NCI-H2171 treated with DMSO at 0.1 percent for 48 hours (cell line): ENCODE data around the gene PRR12.

Experiments used
- DNase-seq: peaks from one replicate; lab custom pipeline; 2025; lab: John Stamatoyannopoulos, UW

PRR12 gene

DNA sequence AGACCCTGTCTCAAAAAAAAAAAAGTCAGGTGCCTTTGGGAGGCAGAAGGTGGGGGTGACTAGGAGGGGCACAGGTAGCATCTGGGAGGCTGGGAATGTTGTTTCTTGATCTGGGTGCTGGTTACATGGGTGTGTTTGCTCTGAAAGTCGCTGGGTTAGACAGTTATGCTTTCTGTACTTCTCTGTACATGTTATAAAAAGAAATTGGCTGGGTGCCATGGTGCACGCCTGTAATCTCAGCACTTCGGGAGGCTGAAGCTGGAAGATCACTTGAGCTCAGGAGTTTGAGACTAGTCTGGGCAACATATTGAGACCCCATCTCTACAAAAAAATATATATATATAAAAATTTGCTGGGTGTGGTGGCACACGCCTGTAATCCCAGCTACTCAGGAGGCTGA is 25.7 kb upstream of the PRR12 start:
- peak; percentile 48 for DNase-seq

DNA sequence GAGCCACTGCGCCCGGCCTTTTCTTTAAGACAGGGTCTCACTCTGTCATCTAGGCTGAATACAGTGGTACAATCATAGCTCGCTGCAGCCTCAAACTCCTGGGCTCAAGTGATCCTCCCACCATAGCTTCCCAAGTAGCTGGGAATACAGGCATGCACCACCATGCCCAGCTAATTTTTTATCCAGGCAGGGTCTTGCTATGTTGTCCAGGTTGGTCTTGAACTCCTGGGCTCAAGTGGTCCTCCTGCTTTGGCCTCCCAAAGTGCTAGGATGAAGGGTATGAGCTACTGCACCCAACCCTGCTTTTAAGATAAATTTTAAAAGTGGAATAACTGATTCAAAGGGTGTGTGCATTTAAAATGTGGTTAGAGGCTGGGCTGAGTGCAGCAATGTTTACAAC is 24.7 kb upstream of the PRR12 start:
- no peak for DNase-seq

DNA sequence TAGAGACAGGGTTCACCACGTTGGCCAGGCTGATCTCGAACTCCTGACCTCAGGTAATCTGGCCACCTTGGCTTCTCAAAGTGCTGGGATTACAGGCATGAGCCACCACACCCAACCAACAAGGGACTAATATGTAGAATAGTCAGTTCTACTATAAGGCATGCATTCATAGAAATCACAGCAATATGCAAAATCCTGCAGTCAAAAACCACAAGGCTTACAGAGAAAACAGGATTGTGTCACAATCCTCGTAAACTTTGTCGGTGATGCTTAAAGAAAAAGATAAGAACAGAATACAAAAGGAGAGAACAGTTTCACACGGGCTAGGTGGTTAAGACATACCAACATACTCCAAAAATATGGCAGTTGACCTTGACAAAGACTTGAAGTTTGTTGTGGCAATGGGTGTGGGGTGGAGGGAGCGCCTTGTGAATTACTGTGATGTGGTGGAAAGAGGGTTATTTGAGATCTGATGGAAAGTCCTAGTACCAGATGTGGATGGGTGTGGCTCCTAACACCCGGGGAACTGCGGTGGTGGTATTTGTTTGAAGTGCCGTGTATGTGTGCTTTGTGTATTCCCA is 23.0 kb upstream of the PRR12 start:
- peak; percentile 15 for DNase-seq

GRCh38 chr19:49570138-49570856 is 20.7 kb upstream of the PRR12 start:
- DNase-seq = peak; percentile 87

- peak; percentile 71 for DNase-seq
Observed at GRCh38 chr19:49570997-49571676, 19.8 kb upstream of the PRR12 start.

GRCh38 chr19:49573009-49573408 is 18.0 kb upstream of the PRR12 start:
- DNase-seq = no peak

GRCh38 chr19:49573425-49573824 is 17.6 kb upstream of the PRR12 start:
- DNase-seq = no peak

DNA sequence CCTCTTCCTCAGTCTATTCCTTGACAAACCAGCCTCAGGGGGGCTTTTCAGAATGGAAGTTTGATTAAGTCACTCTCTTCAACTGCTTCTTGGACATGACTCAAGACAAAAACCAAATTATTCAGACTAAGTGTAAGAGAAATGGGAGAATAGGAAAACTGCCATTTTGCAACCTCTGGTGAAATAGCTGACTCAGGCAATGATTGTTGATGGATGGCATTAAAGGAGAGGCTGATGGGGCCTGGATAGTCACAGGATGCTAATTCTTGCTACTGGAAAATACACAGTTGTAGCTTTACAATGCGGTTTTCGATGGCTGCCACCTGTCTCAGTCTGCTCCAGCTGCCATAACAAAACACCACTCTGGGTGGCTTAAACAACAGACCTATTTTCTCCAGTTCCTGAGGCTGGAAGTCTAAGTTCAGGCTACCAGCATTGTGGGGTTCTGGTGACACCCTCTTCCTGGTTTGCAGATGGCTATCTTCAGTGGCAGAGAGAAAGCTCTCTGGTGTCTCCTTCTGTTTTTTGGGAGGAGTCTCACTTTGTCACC is 16.7 kb upstream of the PRR12 start:
- no peak for DNase-seq

- DNase-seq = no peak
Observed at GRCh38 chr19:49579193-49579592, 11.8 kb upstream of the PRR12 start.

- DNase-seq = no peak
Observed at GRCh38 chr19:49579947-49580263, 11.1 kb upstream of the PRR12 start.

DNA sequence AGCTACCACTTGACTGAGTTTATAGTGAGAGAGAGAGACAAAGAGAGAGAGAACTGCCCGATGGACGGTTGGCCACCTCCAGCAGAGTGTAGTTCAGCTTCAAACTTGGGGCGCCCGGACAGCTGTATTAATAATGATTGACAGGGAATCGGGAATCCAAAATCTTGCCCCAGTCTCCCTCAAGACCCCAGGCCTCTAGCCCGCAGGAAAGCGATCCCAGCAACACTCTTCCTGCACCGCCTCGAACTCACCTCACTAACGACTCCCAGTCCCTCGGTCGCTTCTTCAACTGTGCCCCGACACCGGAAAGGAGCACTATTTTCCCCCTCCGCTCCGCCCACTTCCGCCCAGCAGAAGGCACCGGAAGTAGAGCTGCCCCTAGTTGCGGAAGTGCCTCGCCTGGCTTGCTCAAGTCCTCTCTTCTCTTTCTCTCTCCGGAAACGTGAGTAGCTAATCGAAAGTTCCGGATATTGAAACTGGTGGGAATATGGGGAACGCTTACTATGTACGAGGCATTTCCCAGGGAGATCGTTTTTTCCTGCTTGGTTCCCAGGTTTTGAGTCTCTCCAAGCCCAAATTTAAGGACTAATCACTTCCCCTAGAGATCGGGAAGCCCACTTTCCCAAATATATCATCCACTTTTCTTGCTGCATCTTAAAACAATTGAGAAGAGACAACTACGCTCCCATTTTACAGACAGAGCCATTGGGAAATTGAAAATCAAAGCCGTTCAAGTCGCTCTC is 10.5 kb upstream of the PRR12 start, which contains the start of gene NOSIP:
Gene NOSIP, minus strand, starts transcription at position 293 of the 743 bp plus-strand sequence. CDS start 19,865 bp downstream, outside the sequence.
- DNase-seq = peak; percentile 97

DNA sequence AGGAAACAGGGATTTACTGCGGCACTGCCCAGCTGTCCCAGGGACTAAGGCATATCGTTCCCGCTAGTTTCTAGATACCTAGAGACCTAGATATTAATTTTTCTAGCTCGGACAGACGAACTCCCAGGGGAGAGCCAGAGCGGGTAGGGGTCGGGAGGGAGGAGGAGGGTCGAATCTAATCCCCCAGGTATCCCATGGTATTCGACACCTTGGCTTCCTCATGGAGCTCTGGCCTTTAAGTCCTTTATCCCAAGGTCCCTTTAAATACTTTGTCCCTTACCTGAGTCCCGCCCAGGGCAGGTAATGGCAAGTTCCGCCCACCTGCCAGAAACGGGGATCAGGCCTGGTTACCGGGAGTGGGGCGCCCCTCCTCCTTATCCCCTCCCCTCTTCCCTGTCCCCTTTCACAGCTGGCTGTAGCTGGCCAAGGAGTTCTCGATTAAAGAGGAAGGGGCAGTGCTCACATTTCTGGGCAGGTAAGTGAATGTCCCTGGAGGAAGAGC is 9.9 kb upstream of the PRR12 start, which contains the start of gene PRRG2:
Gene PRRG2, plus strand, starts transcription at position 310 of the 502 bp plus-strand sequence. CDS start 1,904 bp downstream, outside the sequence.
- DNase-seq = no peak

DNA sequence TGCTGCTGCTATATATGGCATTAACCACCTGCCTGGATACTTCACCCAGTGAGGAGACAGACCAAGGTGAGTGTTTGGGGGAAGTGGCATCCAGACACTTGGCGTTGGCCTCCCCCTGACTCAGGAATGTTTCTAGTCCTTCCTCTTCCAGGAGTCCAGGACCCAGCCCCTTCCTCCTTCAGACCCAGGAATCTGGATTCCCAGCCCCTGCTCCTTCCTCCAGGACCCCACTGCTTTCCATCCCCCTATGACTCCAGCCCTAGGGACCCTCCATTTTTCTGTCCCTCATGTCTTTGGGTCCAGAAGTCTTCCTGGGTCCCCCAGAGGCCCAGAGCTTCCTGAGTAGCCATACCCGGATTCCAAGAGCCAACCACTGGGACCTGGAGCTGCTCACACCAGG is 7.7 kb upstream of the PRR12 start:
- DNase-seq = no peak

- DNase-seq = no peak
Observed at GRCh38 chr19:49585023-49585422, 6.0 kb upstream of the PRR12 start.

DNA sequence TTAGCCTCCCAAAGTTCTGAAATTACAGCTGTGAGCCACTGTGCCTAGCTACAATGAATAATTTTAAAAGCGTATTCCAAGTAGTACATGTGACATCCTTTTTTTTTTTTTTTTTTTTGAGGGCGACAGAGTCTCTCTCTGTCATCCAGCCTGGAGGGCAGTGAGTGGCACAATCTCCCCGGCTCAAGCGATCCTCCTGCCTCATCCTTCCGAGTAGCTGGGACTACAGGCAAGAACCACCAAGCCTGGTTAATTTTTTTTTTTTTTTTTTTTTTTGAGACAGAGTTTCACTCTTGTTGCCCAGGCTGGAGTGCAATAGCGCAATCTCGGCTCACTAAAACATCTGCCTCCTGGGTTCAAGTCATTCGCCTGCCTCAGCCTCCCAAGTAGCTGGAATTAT is 3.8 kb upstream of the PRR12 start:
- DNase-seq = no peak

- no peak for DNase-seq
Observed at GRCh38 chr19:49588365-49589122, 2.4 kb upstream of the PRR12 start.

DNA sequence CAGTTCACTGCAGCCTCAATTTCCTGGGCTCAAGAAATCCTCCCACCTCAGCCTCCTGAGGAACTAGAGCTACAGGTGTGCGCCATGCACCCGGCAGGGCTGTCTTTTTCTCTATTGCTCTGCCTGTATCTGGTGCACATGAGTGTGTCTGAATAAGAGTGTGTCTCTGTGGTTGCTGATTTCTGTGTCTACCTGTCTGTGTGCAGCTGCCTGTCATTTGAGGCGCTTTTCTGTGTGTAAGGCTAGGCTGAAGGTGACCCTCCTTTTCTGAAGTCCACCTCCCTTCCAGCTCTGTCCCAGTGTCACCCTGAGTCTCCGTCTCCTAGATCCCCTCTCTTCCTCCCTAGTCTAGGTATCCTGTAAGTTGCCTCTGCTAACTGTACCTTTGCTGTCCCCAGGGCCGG is 1.5 kb upstream of the PRR12 start:
- peak; percentile 69 for DNase-seq

- peak; percentile 98 for DNase-seq
Observed at GRCh38 chr19:49590071-49590970, 661 bp upstream of the PRR12 start.

DNA sequence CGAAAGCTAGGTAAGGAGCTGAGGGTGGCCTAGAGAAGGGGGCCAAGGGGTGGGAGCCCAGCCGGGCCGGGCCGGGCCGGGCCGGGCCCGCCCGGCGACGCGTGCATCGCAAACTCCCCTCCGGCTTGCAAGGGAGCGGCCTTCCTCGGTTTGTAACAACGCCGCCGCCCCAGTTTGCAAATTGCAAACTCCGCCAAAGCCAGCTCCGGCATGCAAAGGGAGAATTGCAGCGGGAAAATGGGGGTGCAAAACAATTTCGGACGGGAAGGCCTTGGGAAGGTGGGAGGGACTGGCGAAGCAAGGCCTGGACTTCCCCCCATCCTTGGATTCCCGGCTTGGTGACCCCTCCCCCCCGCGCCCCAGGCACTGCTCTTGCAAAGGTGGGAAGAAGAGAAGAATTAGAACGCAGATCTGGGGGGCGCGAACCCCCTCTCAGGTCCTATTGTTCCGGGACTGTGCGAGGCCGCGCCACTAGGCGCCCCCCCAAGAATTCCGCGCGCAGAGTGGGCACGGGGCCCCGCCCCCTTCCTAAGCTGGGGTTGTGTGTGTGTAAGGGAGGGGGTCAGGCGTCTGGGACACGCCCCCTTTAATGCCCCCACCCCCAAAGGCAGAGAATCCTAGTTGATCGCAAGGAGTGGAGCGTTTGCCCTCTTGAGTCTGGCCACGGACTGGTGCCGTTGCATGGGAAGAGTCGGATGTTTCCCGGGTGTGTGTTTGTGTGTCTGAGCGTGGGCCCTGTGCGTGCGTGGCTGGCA is 926 bp downstream of the PRR12 start:
- peak; percentile 56 for DNase-seq
